Gastrocnemius medialis (tissue), 4 donors: Measurements from ENCODE around the gene KRTAP12-3.

Source experiments
- POLR2A ChIP-seq, 2 donors: fragments of 450-650 bp; IDR thresholded peaks; one replicate each; pipeline ENCODE4 v1.6.1; 2017; ENCODE audit warnings: antibody characterized with exemption in 2 of 2, mild to moderate bottlenecking in 2 of 2, moderate library complexity in 2 of 2
- TF ChIP-seq, protein P1 (sequence below), 5 experiments: fragments of 450-650 bp in 3 of 5; fragments of 200-600 bp in 2 of 5; sonication (generic) in 2 of 5; IDR thresholded peaks in 4 of 5; conservative IDR thresholded peaks in 1 of 5; 1 replicate in 4 of 5; 2 replicates in 1 of 5; pipeline ENCODE4 v1.5.1; 2016 to 2019; ENCODE audit warnings: antibody characterized with exemption in 5 of 5, mild to moderate bottlenecking in 3 of 5, moderate library complexity in 3 of 5

- TF ChIP-seq, protein P1, sequence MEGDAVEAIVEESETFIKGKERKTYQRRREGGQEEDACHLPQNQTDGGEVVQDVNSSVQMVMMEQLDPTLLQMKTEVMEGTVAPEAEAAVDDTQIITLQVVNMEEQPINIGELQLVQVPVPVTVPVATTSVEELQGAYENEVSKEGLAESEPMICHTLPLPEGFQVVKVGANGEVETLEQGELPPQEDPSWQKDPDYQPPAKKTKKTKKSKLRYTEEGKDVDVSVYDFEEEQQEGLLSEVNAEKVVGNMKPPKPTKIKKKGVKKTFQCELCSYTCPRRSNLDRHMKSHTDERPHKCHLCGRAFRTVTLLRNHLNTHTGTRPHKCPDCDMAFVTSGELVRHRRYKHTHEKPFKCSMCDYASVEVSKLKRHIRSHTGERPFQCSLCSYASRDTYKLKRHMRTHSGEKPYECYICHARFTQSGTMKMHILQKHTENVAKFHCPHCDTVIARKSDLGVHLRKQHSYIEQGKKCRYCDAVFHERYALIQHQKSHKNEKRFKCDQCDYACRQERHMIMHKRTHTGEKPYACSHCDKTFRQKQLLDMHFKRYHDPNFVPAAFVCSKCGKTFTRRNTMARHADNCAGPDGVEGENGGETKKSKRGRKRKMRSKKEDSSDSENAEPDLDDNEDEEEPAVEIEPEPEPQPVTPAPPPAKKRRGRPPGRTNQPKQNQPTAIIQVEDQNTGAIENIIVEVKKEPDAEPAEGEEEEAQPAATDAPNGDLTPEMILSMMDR (IDR thresholded peaks at IDR 0.05 in 4 of 5, conservative IDR thresholded peaks at IDR 0.05 in 1 of 5): no peak
- no peak for TF ChIP-seq POLR2A (IDR thresholded peaks at IDR 0.05)
These were observed 35.2 kb downstream of the KRTAP12-3 start for GRCh38 chr21:44692798-44693512.
